HG02973 (cell line): ENCODE measurements around the gene IQGAP2.
"Not testable (repeated sequence)": the region's sequence is repeated elsewhere in the genome, so short reads cannot be mapped to it uniquely, and the experiment has no call there.

ENCODE experiments used
- ATAC-seq: cut with Tn5 transposase; IDR thresholded peaks from one replicate; pipeline ENCODE4 v1.9.1; 2021; ENCODE audit warnings: moderate library complexity; ENCODE audit not compliant: unreplicated experiment

Gene IQGAP2

DNA sequence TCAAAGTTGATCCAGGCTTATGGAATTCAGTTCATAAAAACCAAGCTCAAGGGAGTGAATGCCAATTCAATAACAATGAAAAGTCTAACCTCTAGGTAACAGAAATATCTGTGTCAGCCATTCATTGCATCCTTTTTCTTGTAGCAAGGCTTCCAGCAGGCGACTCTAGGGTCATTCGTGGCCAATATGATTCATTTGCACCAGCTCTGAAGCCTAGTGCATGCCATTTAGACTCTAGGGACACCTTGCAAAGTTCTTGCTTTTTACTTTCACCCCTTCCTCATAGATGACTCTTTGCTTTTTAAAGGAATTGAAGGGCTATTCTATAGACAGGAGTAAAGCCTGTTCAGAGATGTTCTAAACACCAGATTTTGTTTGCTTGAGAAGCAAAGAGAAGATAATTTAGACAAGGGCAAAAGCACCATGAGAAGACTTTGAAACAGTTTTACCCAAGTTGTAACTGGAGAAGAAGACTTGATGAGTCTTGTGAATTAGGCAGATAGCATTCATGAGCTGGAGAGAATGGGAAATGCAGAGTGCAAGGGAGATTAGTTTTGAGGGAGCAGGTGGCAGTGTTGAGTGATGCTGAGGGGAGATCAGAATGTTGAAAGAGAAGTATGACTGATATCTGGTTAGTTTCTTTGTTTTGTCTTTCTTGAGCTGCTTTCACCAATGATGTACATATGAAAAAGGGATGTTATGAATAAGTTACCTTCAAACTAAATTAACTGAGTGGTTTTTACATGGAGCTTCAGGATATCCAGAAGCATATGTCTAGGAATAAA is 125.7 kb downstream of the IQGAP2 start:
- ATAC-seq, result no peak

DNA sequence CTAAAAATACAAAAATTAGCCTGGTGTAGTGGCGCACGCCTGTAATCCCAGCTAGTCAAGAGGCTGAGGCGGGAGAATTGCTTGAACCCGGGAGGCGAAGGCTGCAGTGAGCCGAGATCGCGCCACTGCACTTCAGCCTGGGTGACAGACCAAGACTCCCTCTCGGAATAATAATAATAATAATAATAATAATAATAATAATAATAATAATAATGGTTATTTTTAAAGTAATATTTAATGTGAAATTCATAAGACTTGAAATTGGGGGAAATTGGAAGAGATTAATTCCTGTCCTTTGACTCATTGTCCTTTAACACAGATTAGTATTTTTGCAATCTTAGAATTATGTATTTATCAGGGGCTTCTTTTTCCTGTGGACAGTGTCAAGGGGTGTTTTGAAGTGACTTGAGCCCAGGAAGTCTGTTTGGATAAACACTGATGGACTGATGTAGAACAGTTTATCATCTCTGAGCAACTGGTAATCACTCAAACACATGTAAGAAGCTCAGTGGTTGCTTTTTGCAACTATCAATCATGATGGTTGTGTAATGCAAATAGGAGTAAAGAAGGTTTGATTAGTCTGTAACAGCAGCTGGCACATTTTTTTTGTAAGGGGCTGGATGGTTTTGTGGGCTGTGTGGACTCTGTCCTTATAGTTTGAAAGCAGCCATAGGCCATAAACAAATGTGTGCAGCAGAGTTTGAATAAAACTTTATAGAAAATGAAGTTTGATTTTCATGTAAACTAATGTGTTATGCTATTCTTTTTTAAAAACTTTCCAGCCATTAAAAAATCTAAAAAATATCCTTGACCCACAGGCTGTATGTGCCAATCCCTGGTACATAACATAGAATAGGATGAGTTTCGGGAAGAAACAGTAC is 126.6 kb downstream of the IQGAP2 start:
- no peak for ATAC-seq

DNA sequence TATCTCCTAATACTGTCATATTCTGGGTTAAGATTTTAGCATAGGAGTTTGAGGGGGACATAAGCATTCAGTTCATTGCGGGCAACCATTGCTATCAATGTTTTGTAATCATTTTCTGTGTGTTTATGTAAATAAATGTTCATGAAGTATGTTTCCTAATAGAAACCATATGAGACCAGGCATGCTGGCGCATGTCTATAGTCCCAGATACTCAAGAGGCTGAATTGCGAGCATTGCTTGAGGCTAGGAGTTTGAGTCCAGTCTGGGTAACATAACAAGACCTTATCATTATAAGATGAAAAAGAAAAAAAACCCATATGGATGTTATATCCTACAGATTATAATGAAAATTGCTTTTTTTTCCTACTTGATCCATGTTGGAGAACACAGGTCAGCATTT is 129.0 kb downstream of the IQGAP2 start:
- no peak for ATAC-seq

DNA sequence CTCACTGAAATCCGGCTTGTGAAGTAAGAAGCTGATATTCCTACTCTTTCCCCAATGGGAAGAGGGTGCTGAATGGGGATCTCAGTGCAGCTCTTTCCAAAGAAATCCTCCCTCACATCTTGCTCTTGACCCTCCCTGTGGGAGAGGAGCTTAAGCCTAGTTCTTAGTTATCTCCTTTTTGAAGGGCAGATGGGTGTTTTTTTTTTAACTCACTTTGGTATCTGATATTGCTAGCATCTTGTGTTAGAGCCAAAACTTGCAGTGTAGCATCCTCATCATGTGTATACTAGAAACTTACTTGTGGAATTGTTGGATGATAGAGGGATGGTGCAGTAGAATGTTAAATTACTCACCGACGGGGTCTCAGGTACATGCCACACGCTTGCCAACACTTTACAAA is 129.9 kb downstream of the IQGAP2 start:
- ATAC-seq, result no peak

DNA sequence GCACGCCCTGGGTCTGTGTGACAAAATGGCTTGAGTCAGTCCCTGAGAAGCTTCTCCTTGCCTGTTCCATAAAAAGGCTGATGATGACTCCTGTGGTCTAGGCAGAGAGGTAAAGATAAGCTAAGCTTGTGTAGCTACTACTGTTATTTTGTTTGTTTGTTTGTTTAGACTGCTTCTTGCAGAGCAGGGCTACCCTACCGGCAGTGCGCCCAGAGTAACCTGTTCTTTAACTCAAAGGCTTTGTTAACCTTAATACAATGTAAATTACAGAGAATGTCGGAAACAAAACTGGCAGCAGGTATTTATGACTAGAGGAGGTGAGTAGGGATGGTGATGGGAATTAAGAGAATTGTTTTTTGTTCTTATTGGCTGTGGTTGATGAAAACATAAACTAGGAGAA is 132.5 kb downstream of the IQGAP2 start:
- no peak for ATAC-seq

DNA sequence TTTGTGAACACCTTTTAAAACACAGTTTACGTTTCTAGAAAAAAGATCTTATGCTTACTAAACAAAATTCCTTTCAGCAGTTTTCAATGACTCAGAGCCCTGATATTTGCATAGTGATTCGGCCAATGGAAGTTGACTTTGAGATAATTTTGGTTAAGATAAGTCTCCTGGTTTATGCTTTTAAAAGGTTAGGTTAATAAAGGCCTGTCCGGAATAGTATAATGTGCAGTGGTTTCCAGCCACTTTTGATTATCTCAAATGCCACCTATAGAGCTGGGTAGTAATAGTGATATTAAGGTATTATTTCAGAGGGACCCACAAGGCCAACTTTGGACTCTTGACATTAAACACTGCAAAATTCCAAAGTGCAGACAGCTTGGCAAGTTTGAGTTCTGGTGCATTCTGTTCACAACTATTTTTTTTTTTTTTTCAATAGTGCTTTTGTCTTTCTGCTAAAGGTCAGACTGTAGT is 134.0 kb downstream of the IQGAP2 start:
- no peak for ATAC-seq

DNA sequence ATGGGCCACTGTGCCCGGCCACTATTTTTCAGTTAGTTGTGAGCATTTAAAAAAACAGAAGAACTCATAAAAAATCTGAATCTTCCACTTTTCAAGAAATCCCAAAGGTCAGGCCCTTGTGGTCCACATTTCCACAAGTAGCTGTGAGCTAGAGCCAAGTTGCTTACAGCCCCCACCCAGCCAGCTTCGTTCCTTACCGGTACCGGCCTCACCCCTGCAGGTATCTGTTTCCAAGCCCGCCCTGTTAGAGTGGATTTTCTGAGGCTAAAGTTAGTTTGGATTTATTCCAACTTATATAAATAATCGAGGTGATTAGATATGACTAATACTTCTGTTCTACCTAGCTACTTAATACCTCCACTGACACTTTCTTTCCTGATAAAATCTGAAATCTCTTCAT is 139.2 kb downstream of the IQGAP2 start:
- no peak for ATAC-seq

DNA sequence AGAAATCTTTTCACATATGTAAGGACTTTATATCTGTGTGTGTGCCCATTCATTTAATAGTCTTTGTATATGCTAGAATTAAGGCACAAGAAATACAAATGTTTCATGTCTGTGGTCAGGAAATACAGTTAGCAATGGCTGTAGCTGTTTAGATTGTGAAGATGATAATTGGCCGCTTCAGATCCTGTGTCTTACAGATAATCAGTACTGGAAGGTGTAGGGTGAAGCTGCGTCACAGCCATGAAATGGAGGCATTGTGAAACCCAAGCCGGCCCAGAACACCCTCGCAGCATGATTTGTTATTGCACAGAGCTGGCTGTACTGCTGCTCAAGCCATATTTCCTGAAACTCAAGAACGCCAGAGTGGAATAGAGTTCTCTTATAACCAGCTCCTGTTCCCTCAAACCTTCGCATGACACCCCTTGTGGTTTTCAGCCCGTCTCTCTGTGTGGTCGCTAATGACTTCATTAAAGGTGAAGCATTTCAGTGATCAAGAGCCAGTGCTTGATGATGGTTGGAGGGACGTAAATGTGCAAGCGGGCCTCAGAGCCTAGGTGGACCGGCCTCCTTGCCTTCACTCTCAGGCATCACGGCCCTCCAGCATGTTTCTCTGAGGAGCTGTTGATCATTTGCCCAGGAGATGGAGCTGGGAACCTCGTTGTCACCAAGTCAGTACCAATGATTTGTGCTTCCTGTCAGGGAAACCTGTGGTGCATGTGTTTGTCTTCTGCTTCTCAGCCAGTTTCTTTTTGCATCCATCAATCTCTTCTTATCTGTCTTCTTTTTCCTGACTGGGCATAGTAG is 140.0 kb downstream of the IQGAP2 start:
- no peak for ATAC-seq

DNA sequence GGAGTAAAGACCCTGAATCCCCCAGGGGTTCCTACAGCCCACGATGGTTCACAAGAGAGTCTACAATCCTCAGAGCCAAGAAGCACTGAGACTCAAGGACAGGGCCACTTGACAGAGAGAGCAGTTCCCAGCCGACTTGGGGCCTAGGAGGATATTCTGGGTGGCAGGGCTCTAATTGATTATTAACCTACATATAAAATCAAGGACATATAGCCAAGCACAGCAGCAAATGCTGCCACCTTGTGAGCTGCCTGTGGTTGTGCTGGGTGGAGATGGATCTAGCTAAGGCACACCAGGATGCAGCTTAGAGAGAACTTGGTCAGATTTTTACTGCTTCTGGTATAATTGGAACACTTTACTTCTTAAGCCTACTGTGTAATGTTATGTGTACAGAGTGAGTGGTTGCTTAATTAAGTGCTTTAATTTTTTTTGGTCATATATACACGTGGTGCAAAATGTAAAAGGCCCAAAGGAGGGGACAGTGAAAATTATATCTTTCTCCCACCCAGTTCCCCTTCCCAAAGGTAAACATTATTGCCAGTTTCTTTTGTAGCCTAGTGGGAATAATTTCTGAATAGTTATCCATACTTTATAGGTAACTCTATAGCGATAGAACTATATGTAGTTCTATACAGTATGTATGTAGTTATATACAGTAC is 141.3 kb downstream of the IQGAP2 start:
- no peak for ATAC-seq

DNA sequence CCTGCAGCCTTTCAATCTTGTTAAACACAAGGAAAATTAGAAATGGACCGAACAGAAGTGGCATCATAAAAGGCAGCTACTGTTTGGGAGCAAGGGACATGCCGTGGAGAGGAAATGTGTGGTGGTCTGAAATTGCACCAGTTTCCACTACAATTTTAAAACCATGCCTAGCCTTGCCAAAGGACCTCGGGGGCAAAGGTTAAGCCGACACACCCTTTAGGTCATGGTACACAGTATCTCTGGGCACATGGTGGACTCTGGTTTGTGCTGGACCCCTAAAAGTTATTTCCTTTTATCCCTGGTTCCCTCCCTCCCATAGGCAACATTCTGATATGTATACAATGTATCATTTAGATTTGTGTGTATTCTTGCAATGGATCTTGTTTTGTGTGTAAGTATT is 142.1 kb downstream of the IQGAP2 start:
- no peak for ATAC-seq

DNA sequence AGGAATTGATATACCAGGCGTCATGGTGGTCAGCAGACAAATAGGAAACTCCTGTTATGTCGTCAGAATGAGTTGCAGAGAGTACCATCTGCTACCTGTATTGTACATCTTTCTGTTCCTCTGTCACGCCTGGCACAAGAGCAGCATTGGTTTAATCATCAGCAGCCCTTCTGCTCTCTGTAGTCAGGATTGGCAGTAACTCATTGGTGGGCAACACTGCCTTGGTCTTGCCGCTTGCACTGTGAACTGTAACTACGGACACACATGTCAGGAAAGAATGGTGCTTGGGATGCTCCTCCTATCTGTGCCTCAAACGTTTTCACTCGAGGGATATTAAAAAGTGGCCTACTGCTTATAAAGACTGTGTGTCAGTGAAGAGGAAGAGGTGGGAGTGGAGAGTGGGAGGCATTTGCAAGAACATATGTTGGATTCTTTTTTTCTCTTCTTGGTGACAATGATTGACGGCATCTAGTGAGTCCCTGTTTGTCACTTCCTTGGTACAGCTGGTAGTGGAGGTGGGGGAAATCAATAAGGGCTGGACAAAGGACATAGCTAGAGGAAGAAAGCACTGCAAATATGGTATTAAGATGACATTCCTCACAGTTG is 143.5 kb downstream of the IQGAP2 start:
- peak; percentile 35 for ATAC-seq

DNA sequence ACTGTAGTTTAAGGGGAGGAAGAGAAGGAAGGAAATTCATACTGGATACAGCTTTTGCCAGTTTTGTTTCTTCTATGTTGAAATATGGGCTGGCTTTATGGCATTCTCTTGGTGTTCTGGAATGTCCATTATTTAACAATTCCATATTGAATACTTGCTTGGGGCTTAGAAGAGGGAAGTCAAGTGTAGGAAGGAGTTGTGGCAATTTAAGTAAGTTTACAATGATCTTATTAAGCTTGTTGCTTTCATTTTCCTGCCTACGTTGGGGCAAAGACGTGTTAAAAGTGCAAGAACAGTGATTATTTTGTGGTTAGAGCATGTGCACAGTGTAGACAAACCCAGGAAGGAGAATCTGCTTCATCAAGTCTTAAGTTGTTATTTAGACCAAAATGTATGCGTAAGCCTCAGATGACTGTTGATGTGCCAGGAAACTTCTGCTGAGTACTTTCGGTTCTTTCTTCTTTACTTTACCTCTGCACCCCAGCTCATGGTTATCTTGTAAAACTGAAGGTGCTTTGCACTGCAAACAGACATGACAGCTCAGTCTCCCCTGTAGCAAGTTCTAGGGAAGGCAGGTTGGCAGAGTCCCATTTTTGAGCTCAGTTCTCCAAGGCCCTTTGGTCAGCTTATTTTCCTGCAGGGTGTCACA is 144.3 kb downstream of the IQGAP2 start:
- ATAC-seq, result peak; percentile 58

DNA sequence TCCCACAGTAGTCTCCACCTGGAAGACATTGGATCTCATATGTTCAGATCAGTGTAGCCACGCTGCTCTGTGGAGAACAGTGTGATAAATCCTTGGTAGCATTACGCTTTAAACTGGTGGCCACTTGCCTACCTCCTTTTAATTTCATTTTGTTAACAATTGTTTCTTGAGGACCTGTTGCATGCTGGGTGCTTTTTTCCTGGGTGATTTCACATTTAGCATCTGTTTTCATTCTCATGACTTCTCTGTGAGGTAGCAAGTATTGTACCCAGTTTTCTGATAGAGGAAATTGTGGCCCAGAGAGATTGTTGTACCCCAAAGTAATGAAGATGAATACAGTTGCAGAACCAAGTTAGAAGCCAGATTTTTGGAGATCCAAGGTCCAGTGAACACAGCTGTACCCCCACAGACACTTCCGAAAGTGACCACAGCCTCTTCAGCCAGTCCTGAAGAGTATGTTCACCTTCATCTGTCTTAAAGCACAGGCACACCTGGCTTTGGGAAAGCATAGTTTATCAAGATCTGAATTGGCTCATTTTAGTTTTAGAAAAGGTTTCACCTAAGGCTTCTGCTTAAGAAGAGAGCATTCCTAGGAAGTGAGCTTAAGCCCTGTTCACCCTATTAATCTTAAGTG is 144.9 kb downstream of the IQGAP2 start:
- ATAC-seq, result peak; percentile 20

DNA sequence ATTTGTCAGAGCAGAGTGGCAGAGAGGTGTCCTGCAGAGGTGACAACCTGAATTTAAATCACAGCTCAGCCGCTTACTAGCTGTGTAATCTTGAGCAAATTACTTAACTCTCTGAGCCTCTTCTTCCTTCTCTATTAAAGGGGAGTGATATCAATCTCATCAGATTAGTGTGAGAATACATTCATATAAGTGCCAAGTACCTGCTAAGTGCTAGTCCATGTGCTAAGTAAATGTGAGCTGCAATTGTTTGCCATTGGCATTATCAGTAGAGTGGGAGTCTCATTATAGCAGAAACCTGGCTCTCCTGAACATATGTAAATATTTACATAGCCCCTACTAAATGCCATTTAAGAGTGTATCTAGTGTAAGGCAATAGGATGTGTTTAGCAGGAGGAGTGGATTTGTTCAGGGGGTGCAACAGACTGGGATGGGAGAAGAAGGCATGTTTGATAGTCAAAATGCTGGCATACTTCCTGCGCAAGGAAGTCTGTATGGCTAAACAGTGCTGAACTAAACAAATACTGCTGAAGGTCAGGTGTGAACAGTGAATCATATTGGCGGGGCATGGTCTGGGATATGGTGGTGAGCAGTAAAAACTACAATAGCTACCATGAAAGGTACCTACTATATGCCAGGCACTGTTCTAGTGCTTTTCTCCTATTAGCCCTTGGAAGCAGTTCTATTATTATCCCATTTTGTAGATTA is 145.6 kb downstream of the IQGAP2 start:
- ATAC-seq, result no peak

DNA sequence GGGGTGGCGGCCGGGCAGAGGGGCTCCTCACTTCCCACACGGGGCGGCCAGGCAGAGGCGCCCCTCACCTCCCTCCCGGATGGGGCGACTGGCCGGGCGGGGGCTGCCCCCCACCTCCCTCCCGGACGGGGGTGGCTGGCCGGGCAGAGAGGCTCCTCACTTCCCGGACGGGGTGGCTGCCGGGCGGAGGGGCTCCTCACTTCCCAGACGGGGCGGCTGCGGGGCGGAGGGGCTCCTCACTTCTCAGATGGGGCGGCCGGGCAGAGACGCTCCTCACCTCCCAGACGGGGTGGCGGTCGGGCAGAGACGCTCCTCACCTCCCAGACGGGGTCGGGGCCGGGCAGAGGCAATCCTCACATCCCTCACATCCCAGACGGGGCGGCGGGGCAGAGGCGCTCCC is 147.8 kb downstream of the IQGAP2 start:
- ATAC-seq, result not testable (repeated sequence)

DNA sequence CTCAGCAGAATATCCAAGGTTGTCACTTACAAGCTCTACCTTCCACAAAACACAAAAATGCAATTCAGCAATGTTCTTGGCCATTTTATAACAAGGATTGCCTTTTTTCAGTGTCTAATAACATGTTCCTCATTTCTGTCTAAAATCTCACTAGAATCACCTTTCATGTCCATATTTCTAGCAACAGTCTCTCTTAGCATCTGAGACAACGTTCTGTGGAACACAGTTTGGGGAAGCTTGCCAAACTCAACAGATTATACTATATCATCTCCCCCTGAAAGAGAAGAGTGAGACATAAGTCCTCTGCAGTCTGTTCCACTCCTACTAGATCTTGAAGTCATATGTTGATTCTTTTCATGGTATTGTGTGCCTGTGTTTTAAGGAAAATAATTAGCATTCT is 149.5 kb downstream of the IQGAP2 start:
- no peak for ATAC-seq

DNA sequence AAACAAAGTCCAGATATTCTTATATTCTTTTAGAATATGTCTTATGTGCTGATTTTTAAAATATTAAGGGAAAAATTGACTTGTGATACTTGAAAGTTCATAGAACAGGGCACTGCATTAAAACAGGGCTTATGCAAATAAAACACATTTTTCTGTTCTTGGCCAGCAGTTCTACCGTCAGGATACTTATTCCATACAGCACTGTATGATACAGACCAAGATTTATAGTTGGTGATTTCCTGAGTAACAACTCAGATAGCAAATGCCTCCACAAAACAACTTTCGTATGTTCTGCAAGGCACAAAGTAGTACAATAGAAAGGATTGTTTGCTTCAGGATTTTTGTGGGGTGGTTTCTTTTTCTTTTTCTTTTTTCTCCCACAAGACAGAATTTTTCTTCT is 150.2 kb downstream of the IQGAP2 start:
- ATAC-seq, result no peak

DNA sequence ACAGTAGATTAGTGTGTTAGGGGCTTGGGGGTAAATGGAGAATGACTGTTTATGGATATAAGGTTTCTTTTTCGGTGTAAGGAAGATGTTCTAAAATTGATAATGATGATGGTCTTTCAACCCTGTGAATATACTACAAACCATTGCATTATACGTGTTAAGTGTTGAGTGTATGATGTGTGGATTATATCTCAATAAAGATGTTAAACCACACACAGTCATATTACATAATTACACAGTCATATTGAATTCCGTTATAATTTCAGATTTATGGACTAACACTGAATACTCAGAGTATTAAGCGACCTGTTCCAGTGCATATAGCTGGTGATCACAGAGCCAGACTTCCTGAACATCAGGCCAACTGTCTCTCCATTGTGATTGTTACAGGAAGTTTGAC is 152.0 kb downstream of the IQGAP2 start:
- ATAC-seq, result no peak

DNA sequence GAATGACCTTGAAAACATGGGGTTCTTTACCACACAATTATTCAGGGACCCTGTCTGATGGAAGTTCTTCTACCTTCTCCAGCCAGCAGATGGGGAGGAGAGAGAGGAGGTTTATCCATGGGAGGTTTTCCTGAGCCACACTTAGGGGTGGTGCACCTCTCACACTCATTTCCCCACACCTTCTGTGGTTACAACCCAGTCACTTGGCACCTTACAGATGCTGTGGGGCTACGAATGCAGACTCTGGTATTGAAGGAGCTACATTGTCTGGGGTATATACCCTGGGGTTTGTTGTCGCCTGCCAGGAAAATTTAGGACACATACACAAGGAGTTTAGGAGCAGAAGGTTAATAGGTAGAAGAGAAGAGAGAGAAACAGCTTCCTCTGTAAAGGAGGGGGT is 152.6 kb downstream of the IQGAP2 start:
- ATAC-seq, result no peak
